Measurements from ENCODE around the gene RIMS4. TPM values are rescaled to one million over a fixed set of nuclear protein-coding genes. Genes with fewer than 3 reads are reported as not detected.

Gene RIMS4
- total and polyA plus RNA-seq, 2 of the 8 experiments (the other 6 are each of a cell fraction or from before 2014, with no cell fraction given), result 13.3 to 44.2 TPM

GRCh38 chr20:44738813-44739477 is 71.4 kb downstream of the RIMS4 start (continued):
- TF ChIP-seq, protein P1, sequence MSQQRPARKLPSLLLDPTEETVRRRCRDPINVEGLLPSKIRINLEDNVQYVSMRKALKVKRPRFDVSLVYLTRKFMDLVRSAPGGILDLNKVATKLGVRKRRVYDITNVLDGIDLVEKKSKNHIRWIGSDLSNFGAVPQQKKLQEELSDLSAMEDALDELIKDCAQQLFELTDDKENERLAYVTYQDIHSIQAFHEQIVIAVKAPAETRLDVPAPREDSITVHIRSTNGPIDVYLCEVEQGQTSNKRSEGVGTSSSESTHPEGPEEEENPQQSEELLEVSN (IDR thresholded peaks at IDR 0.05), result no peak
- TF ChIP-seq POU5F1 (IDR thresholded peaks at IDR 0.05; ENCODE audit: low read depth, low read length), result no peak
- no peak for TF ChIP-seq JUN (IDR thresholded peaks at IDR 0.05; ENCODE audit: low read depth, low read length)
- no peak for TF ChIP-seq KDM1A (IDR thresholded peaks at IDR 0.05; ENCODE audit: borderline replicate concordance, low read length)
- TF ChIP-seq KDM4A (IDR thresholded peaks at IDR 0.05; ENCODE audit: low read depth, low read length, severe bottlenecking), result no peak

Data from H1 (cell line).